Neural cell (in vitro differentiated cells): Measurements from ENCODE around the gene GDPD4. TPM values are rescaled to one million over a fixed set of nuclear protein-coding genes. Genes with fewer than 3 reads are reported as not detected.

Source experiments
- H2AFZ ChIP-seq: fragments of 200-600, 300-800 bp; sonication (generic), shearing (Covaris generic); 2 replicates; pipeline ENCODE4 v1.6.0; 2014; ENCODE audit warnings: low read depth, mild to moderate bottlenecking, antibody characterized with exemption, low read length, moderate library complexity
- H3F3A ChIP-seq: fragments of 200-600 bp; shearing (Covaris generic); 2 replicates; pipeline ENCODE4 v1.6.1; 2016; ENCODE audit warnings: mild to moderate bottlenecking, moderate library complexity, mixed read lengths, antibody characterized with exemption, low read length; ENCODE audit not compliant: insufficient read depth, poor library complexity, severe bottlenecking
- H3K27ac ChIP-seq: fragments of 200-600, 300-800 bp; sonication (generic), shearing (Covaris generic); 2 replicates; pipeline ENCODE4 v1.5.1; 2014; ENCODE audit warnings: mild to moderate bottlenecking, low read length, moderate library complexity
- H3K27me3 ChIP-seq: fragments of 300-800, 200-600 bp; sonication (generic), shearing (Covaris generic); 2 replicates; pipeline ENCODE4 v1.6.0; 2014; ENCODE audit warnings: mild to moderate bottlenecking, low read depth, low read length, moderate library complexity; ENCODE audit not compliant: insufficient read depth
- H3K36me3 ChIP-seq: fragments of 300-800, 200-600 bp; sonication (generic), shearing (Covaris generic); 2 replicates; pipeline ENCODE4 v1.5.1; 2014; ENCODE audit warnings: mild to moderate bottlenecking, antibody characterized with exemption, low read length, moderate library complexity; ENCODE audit not compliant: insufficient read depth
- H3K4me2 ChIP-seq: fragments of 300-800, 200-600 bp; sonication (generic), shearing (Covaris generic); 2 replicates; pipeline ENCODE4 v1.6.0; 2014; ENCODE audit warnings: mild to moderate bottlenecking, low read length
- H3K4me3 ChIP-seq: fragments of 300-800, 200-600 bp; sonication (generic), shearing (Covaris generic); 2 replicates; pipeline ENCODE4 v1.5.1; 2014; ENCODE audit warnings: mild to moderate bottlenecking, low read length, moderate library complexity
- H3K79me2 ChIP-seq: fragments of 200-600 bp; shearing (Covaris generic); replicated peaks from 2 replicates; pipeline ENCODE4 v1.6.0; 2014; ENCODE audit warnings: mild to moderate bottlenecking, low read length, moderate library complexity; ENCODE audit not compliant: insufficient read depth
- H3K9ac ChIP-seq: fragments of 300-800, 200-600 bp; sonication (generic), shearing (Covaris generic); 2 replicates; pipeline ENCODE4 v1.6.1; 2016; ENCODE audit warnings: mild to moderate bottlenecking, low read length, mixed read lengths
- H3K9me2 ChIP-seq: fragments of 200-600 bp; shearing (Covaris generic); 2 replicates; pipeline ENCODE4 v1.6.1; 2016; ENCODE audit warnings: mild to moderate bottlenecking, low read length, mixed read lengths; ENCODE audit not compliant: insufficient read depth
- H3K9me3 ChIP-seq: fragments of 200-600, 300-800 bp; sonication (generic), shearing (Covaris generic); 2 replicates; pipeline ENCODE4 v1.6.1; 2016; ENCODE audit warnings: mild to moderate bottlenecking, mixed run types, low read length, moderate library complexity, mixed read lengths
- H4K20me1 ChIP-seq: fragments of 200-600 bp; shearing (Covaris generic); 2 replicates; pipeline ENCODE4 v1.6.1; 2016; ENCODE audit warnings: mild to moderate bottlenecking, mixed run types; ENCODE audit not compliant: insufficient read depth
- CTCF ChIP-seq: fragments of 450-650 bp; IDR thresholded peaks from 2 replicates; pipeline ENCODE4 v1.5.1; 2014; ENCODE audit warnings: antibody characterized with exemption, mild to moderate bottlenecking, moderate library complexity; ENCODE audit not compliant: poor library complexity, severe bottlenecking
- EP300 ChIP-seq: fragments of 450-650 bp; conservative IDR thresholded peaks from 2 replicates; pipeline ENCODE4 v1.6.1; 2014; ENCODE audit warnings: antibody characterized with exemption, mild to moderate bottlenecking, moderate library complexity; ENCODE audit not compliant: poor library complexity, severe bottlenecking
- EZH2 ChIP-seq: fragments of 200-600, 300-800 bp; shearing (Covaris generic), sonication (generic); IDR thresholded peaks from 2 replicates; pipeline ENCODE4 v1.6.1; 2014; ENCODE audit warnings: antibody characterized with exemption, low read length, borderline replicate concordance, mild to moderate bottlenecking; ENCODE audit not compliant: insufficient read depth, poor library complexity, severe bottlenecking
- MXI1 ChIP-seq: fragments of 450-650 bp; conservative IDR thresholded peaks from 2 replicates; pipeline ENCODE4 v1.6.1; 2014; ENCODE audit warnings: antibody characterized with exemption, mild to moderate bottlenecking; ENCODE audit not compliant: poor library complexity, severe bottlenecking
- POLR2AphosphoS5 ChIP-seq: IDR thresholded peaks from 2 replicates; pipeline ENCODE4 v1.6.1; 2012
- RAD21 ChIP-seq: fragments of 450-650 bp; conservative IDR thresholded peaks from 2 replicates; pipeline ENCODE4 v1.6.1; 2014; ENCODE audit warnings: antibody characterized with exemption, mild to moderate bottlenecking, moderate library complexity
- SMC3 ChIP-seq: fragments of 450-650 bp; conservative IDR thresholded peaks from 2 replicates; pipeline ENCODE4 v1.6.1; 2014; ENCODE audit warnings: antibody characterized with exemption, mild to moderate bottlenecking, moderate library complexity; ENCODE audit not compliant: poor library complexity
- TAF1 ChIP-seq: IDR thresholded peaks from 2 replicates; pipeline ENCODE4 v1.6.1; 2012; ENCODE audit warnings: low read depth
- polyA plus RNA-seq: library from polyadenylated mRNA; depleted of rRNA; stranded (reverse); fragments of >200 nt; gene quantifications from 2 replicates; pipeline ENCODE4 v1.2.3, GENCODE V29; 2014
- TF ChIP-seq, protein P1 (sequence below): IDR thresholded peaks from 2 replicates; pipeline ENCODE4 v1.6.1; 2012; ENCODE audit warnings: borderline replicate concordance

GDPD4 gene
- polyA plus RNA-seq, 1 donor from 2014 or later = not detected

- Histone ChIP-seq H3K9me2 (no peaks in the 10 kb centered on the region), H2AFZ (no peak overlapping the region), H3K36me3 (peaks cover 4% of the 10 kb centered on the region), H3K27me3 (no peaks in the 10 kb centered on the region), H3K79me2 (no peaks in the 10 kb centered on the region), H3F3A (no peaks in the 10 kb centered on the region), H4K20me1 (no peaks in the 10 kb centered on the region), H3K4me3 (no peak overlapping the region), H3K4me2 (no peak overlapping the region), H3K9me3 (no peaks in the 10 kb centered on the region), H3K9ac (no peak overlapping the region), H3K27ac (no peak overlapping the region)
- TF ChIP-seq, protein P1, sequence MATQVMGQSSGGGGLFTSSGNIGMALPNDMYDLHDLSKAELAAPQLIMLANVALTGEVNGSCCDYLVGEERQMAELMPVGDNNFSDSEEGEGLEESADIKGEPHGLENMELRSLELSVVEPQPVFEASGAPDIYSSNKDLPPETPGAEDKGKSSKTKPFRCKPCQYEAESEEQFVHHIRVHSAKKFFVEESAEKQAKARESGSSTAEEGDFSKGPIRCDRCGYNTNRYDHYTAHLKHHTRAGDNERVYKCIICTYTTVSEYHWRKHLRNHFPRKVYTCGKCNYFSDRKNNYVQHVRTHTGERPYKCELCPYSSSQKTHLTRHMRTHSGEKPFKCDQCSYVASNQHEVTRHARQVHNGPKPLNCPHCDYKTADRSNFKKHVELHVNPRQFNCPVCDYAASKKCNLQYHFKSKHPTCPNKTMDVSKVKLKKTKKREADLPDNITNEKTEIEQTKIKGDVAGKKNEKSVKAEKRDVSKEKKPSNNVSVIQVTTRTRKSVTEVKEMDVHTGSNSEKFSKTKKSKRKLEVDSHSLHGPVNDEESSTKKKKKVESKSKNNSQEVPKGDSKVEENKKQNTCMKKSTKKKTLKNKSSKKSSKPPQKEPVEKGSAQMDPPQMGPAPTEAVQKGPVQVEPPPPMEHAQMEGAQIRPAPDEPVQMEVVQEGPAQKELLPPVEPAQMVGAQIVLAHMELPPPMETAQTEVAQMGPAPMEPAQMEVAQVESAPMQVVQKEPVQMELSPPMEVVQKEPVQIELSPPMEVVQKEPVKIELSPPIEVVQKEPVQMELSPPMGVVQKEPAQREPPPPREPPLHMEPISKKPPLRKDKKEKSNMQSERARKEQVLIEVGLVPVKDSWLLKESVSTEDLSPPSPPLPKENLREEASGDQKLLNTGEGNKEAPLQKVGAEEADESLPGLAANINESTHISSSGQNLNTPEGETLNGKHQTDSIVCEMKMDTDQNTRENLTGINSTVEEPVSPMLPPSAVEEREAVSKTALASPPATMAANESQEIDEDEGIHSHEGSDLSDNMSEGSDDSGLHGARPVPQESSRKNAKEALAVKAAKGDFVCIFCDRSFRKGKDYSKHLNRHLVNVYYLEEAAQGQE = no peak
- no peak for TF ChIP-seq TAF1
- no peak for TF ChIP-seq CTCF
- TF ChIP-seq EP300 = no peak
- TF ChIP-seq MXI1 = no peak
- TF ChIP-seq RAD21 = no peak
- TF ChIP-seq SMC3 = no peak
- no peak for TF ChIP-seq POLR2AphosphoS5
- TF ChIP-seq EZH2 = no peak
These were observed 23.7 kb upstream of the GDPD4 start for GRCh38 chr11:77325159-77325558.

GRCh38 chr11:77324508-77324907 lies 23.0 kb upstream of the GDPD4 start:
- TF ChIP-seq RAD21 (no peak), POLR2AphosphoS5 (no peak), MXI1 (no peak), CTCF (no peak), EP300 (no peak), EZH2 (no peak), TAF1 (no peak), SMC3 (no peak)
- TF ChIP-seq, protein P1 = no peak
- Histone ChIP-seq H4K20me1 (no peaks in the 10 kb centered on the region), H3K9ac (no peak overlapping the region), H2AFZ (no peak overlapping the region), H3K9me3 (no peaks in the 10 kb centered on the region), H3K4me2 (no peak overlapping the region), H3K36me3 (peaks cover 4% of the 10 kb centered on the region), H3F3A (no peaks in the 10 kb centered on the region), H3K79me2 (no peaks in the 10 kb centered on the region), H3K27me3 (no peaks in the 10 kb centered on the region), H3K9me2 (no peaks in the 10 kb centered on the region), H3K4me3 (no peak overlapping the region), H3K27ac (no peak overlapping the region)
